Mesenteric fat pad (tissue), 1 donor: ENCODE measurements around the gene FCN1. TPM values are rescaled to one million over a fixed set of nuclear protein-coding genes. Genes with fewer than 3 reads are reported as not detected.

Experiments used
- DNase-seq: peaks from one replicate; pipeline ENCODE4 v3.0.0-alpha.2; 2020; ENCODE audit warnings: low spot score
- total RNA-seq: library from RNA; stranded (reverse); fragmentation: NEBNext Ultra II Directional; extraction: Animal tissue kit (Norgen Biotek cat#: 25700); gene quantifications from one replicate; pipeline ENCODE4 v1.2.1, GENCODE V29; 2021
- donor health status: DM: yes; HTN: yes; CAD: no.

Gene FCN1
- total RNA-seq, 1 donor from 2014 or later = 27.9 TPM

DNA sequence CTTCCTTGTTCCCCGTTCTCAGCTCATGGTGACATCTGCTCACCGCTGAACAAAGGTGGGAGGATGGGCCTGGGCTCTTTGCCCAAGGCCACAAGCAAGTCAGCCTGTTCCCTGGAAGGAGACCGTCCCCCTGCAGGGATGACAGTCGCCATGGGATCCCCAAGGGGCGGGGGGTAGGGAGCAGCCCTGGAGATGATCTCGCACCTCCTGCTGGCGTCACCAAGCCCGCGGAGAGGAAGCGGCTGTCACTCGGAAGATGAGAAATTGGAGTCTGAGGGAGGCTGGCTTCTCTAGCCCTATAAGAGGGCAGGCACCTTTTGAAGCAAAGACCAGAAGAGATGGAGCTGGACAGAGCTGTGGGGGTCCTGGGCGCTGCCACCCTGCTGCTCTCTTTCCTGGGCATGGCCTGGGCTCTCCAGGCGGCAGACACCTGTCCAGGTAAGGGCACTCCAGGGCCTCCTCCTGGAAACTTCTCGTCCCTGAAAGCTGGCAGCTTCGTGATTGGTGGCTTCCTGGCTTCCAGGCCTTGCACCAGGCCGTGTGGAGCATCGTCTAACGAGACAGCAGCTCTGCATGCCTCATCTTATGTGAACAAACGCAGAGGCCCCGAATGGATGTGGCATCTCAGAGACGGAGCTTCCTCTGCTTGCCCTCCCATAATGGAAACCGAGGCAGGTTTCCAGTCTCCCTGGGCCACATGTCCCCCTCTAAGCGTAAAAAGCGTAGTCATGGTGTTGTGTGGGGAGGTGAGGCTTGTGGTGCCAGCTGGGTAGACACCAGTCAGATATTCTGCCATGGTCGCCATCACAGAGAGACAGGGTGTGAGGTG lies 37.0 kb downstream of the FCN1 start, which contains the start of gene FCN2:
FCN2 (plus strand) TSS at position 327 of the 829 bp plus-strand sequence; CDS start at position 339, 12 bp downstream.
- DNase-seq = peak; percentile 86

GRCh38 chr9:134879664-134880483 lies 37.8 kb downstream of the FCN1 start:
- peak; percentile 67 for DNase-seq

DNA sequence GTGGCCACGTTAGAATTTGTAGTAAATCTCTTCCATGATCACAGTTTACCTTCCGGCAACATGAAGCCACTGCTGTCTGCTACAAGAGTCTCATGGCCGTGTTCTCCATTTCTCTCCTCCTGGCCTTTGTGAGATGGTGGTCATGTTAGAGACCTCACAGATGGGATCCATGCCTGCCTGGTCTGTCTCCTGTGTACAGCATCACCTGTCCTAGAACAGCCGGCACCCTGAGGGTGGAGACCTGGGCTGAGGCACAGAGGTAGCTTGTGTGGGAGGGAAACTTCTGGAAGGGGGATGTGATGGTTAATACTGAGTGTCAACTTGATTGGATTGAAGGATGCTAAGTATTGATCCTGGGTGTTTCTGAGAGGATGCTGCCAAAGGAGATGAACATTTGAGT lies 40.2 kb downstream of the FCN1 start:
- peak; percentile 60 for DNase-seq

DNA sequence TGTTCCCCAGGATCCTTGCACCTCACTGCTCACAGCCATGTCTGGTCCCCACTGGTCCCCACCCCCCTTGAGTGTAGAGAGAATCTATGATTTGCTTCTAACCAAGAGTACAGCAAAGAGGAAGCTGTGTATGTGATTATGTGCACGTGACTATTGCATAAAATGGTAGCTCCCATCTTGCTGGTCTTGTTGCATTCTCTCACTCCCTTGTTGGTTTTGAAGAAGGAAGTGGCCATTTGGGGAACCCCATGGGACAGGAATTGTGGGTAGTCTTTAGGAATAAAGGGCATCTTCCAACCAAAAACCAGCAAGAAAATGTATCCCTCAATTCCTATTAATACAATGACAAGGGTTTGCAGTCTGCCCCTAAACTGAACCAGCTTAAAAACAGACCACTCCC lies 42.3 kb downstream of the FCN1 start:
- peak; percentile 26 for DNase-seq

DNA sequence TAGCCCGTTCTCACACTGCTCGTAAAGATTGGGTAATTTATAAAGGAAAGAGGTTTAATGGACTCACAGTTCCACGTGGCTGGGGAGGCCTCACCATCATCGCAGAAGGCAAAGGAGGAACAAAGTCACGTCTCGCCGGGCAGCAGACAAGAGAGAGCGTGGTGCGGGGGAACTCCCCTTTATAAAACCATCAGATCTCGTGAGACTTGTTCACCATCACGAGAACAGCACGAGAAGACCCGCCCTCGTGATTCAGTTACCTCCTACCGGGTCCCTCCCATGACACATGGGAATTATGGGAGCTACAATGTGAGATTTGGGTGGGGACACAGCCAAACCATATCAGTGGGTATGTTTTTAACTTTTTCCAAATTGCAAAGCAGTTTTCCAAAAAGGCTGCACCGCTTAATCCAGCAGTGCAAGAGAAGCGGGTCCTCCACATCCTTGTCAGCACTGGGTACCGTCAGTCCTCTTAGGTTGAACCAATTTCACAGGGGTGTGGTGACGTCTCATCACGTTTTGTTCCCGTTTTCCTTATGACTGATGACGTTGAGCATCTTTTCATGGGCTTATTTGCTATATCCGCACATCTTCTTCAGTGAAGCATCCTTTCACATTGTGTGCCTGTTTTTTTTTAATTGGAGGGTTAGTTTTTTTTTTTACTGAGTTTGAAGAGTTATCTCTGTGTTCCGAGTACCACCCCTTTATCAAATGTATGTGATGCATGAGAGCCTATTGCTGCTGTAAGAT lies 45.1 kb downstream of the FCN1 start:
- DNase-seq = peak; percentile 30

DNA sequence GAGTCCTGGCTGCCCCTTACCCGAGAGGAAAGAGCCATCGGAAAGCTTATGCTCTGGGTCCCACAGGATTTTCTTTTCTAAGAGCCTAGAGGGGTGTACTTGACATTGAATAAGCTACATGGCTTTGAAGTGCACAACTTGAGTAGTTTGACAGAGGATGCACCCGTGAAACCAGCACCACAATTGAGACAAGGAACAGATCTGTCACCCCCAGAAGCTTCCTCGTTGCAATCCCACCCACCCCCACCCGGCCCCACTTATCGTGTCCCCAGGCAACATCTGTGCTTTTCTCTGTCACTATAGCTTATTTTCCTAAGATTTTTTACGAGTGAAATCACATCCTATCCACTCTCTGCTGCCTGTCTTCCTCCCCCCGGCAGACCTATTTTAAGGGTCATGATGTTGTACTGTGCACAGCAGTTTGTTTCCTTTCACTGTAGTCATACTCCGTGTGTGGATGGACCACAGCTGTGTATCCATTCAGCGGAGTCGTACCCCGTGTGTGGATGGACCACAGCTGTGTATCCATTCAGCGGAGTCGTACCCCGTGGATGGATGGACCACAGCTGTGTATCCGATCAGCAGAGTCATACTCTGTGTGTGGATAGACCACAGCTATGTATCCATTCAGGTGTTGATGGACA lies 45.9 kb downstream of the FCN1 start:
- DNase-seq = peak; percentile 47

- DNase-seq = peak; percentile 82
Observed at GRCh38 chr9:134870746-134871662, 46.7 kb downstream of the FCN1 start.

GRCh38 chr9:134870301-134870694 lies 47.4 kb downstream of the FCN1 start:
- DNase-seq = peak; percentile 81

DNA sequence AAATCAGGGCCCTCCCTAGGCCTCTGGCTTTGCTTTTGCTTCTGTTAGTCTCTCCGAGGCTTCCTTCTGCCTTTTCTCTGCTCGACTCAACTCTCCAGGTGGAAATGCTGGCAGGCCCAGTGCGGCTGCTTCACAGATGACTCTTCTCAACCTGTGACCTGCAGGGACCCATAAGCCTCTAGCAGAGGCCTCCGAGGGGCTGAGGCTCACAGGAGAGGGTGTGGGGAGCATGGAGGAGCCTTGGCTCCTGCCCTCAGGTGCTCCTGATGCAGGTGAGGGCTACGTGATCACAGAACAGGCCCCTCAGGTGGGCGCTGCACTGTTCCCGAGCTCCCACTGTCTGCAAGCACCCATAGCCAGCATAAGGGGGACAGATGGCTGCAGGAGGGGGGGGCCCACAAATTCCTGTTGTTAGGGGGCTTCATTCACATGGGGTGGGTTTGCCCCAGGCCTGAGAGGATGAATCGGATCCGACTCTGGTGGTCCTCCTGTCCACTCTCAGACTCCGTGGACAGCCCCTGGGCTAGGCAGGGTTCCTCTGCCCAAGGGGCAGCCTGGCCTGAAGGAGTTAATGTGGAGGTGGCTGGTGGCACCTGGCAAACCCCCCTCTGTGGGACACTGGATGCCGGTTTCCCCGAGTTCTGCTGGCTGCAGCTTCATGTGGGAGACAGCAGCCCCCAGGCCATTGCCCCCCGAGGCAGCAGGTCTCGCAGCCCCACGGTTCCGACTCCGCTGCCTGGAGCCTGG lies 48.0 kb downstream of the FCN1 start:
- DNase-seq = peak; percentile 85

- peak; percentile 76 for DNase-seq
Observed at GRCh38 chr9:134868751-134869553, 48.8 kb downstream of the FCN1 start.

- DNase-seq = no peak
Observed at GRCh38 chr9:134867917-134868750, 49.6 kb downstream of the FCN1 start.

- DNase-seq = peak; percentile 68
Observed at GRCh38 chr9:134864821-134865190, 52.9 kb downstream of the FCN1 start.

- DNase-seq = peak; percentile 82
Observed at GRCh38 chr9:134863941-134864820, 53.5 kb downstream of the FCN1 start.

DNA sequence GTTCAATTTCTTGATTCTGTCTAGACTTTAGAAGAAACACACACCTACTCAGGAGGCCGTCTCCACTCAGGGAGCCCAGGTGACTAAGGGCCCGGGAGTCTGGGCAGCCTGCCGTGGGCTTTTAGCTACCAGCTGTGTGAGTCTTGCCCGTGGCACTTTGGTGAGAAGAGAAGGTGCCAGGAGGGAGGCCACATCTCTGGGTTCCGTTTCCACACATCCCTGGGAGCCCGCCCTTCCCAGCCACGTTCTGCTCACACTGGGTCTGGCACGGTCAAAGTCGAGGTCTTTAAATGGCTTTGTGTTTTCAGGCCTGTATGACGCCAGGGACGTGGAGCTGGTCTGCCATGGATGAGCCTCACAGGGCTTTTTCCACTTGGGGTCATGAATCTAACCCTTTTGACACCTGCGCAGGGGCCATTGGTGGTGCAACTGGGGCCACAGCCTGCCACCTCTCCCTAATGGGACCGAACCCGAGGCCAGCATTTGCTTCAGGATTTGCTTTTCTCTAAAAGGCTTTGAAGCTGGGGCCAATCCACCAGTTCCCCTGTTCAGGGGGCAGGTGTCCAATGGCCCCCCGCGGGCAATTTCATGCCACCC lies 54.3 kb downstream of the FCN1 start:
- DNase-seq = peak; percentile 78

DNA sequence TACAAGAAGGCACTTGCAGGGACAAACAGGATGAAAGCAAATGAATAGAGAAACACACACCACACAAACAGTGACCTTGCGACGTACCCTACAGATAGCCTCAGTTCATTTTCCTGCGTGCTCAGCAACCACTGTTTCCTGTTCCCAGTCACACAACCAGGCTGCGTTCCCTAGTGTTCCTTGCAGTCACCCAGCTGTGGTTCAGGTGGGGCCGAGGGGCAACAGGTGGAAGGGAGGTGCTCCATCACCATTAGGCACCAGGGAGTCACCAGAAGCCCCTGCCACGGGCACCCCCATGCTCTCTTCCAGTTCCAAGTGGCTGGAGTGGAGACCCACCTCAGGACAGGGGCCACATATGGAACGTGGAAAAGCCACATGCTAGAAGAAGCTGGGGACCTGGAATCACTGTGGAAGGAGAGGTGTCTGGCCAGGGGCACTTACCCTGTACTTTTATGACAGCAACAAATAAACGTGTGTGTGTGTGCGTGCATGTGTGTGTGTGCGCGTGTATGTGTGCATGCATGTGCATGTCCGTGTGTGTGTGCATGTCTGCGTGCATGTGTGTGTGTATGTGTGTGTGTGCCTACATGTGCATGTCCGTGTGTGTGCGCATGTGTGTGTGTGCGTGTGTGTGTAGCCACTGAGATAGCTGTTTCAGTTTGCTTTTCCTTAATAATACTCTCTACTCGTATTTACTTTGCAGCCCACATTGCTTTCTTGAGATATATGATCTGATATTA lies 55.9 kb downstream of the FCN1 start:
- DNase-seq = peak; percentile 57
